ENCODE data around the gene EMP2. TPM values are rescaled to one million over a fixed set of nuclear protein-coding genes. Genes with fewer than 3 reads are reported as not detected.
A peak's percentile ranks its signal among the peaks of the same experiment; 100 is the strongest.

Gene EMP2
- total and polyA plus RNA-seq, 2 experiments from 2014 or later: 29.1 to 93.4 TPM

- Histone ChIP-seq H4K20me1 (ENCODE audit: insufficient read depth, poor library complexity, severe bottlenecking) (no peaks in the 10 kb centered on the region), H3K4me2 (no peak overlapping the region), H3K4me1 (ENCODE audit: insufficient read depth) (peaks cover 8% of the 10 kb centered on the region), H3K9me3 (ENCODE audit: low read depth) (no peaks in the 10 kb centered on the region), H3K27me3 (no peaks in the 10 kb centered on the region), H2AFZ (no peak overlapping the region), H3K79me2 (no peaks in the 10 kb centered on the region), H3K27ac (peak overlapping the region; percentile 55), H3K9me2 (replicated peaks; ENCODE audit: insufficient read depth) (no peaks in the 10 kb centered on the region), H3K4me3 (no peak overlapping the region), H3K36me3 (replicated peaks; ENCODE audit: insufficient read depth, low read depth) (no peaks in the 10 kb centered on the region)
- DNase-seq (ENCODE audit: low spot score): no peak
- TF ChIP-seq EZH2 (IDR thresholded peaks at IDR 0.05; ENCODE audit: borderline replicate concordance): no peak
- no peak for TF ChIP-seq CTCF (IDR thresholded peaks at IDR 0.05; ENCODE audit: poor library complexity)
- no peak for TF ChIP-seq EZH2phosphoT487 (IDR thresholded peaks at IDR 0.05; ENCODE audit: low read depth, severe bottlenecking, unreplicated experiment)
- WGBS (ENCODE audit: low lambda C conversion rate, missing lambda C conversion rate): 67% methylated on average over 12 of the region's 12 CpGs
These were observed 20.5 kb upstream of the EMP2 start for GRCh38 chr16:10600782-10601443.

- no peaks in the 10 kb centered on the region for H3K27me3 ChIP-seq
- H3K4me3 ChIP-seq: no peak overlapping the region
- no peaks in the 10 kb centered on the region for H3K9me2 ChIP-seq (replicated peaks; ENCODE audit: insufficient read depth)
- no peak overlapping the region for H3K4me2 ChIP-seq
- no peak for TF ChIP-seq EZH2phosphoT487 (IDR thresholded peaks at IDR 0.05; ENCODE audit: low read depth, severe bottlenecking, unreplicated experiment)
- no peak for TF ChIP-seq EZH2 (IDR thresholded peaks at IDR 0.05; ENCODE audit: borderline replicate concordance)
- no peaks in the 10 kb centered on the region for H3K79me2 ChIP-seq
- no peaks in the 10 kb centered on the region for H3K36me3 ChIP-seq (replicated peaks; ENCODE audit: insufficient read depth, low read depth)
- H3K27ac ChIP-seq: no peak overlapping the region
- no peak overlapping the region for H2AFZ ChIP-seq
- WGBS (ENCODE audit: low lambda C conversion rate, missing lambda C conversion rate): 95% methylated on average over 7 of the region's 7 CpGs
- peaks cover 8% of the 10 kb centered on the region for H3K4me1 ChIP-seq (ENCODE audit: insufficient read depth)
- no peaks in the 10 kb centered on the region for H4K20me1 ChIP-seq (ENCODE audit: insufficient read depth, poor library complexity, severe bottlenecking)
- DNase-seq (ENCODE audit: low spot score): no peak
- H3K9me3 ChIP-seq (ENCODE audit: low read depth): no peaks in the 10 kb centered on the region
These were observed 19.2 kb upstream of the EMP2 start for GRCh38 chr16:10599626-10600025.

DNA sequence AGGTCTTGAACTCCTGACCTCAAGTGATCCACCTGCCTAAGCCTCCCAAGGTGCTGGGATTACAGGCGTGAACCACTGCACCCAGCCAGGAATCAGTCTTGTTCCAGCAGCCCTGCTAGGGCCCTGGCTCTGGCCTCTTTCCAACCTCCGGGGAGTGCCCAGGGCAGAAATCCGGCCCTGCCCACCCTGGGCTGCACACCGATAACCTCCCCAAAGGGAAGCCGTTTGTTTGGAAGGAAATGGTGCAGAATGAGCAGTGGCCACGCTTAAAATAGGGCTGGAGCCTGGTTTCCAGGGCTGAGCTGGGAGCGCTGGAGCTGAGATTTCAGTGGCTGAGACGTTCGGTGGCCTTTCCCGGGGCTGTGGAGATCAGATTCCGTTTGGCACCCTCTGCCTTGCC, 17.8 kb upstream of the EMP2 start:
- Histone ChIP-seq H3K4me3 (no peak overlapping the region), H3K79me2 (no peaks in the 10 kb centered on the region), H3K27ac (no peak overlapping the region), H3K36me3 (replicated peaks; ENCODE audit: insufficient read depth, low read depth) (no peaks in the 10 kb centered on the region), H3K9me2 (replicated peaks; ENCODE audit: insufficient read depth) (no peaks in the 10 kb centered on the region), H3K27me3 (no peaks in the 10 kb centered on the region), H3K4me1 (ENCODE audit: insufficient read depth) (peaks cover 8% of the 10 kb centered on the region), H2AFZ (no peak overlapping the region), H4K20me1 (ENCODE audit: insufficient read depth, poor library complexity, severe bottlenecking) (no peaks in the 10 kb centered on the region), H3K9me3 (ENCODE audit: low read depth) (no peaks in the 10 kb centered on the region), H3K4me2 (no peak overlapping the region)
- no peak for TF ChIP-seq EZH2phosphoT487 (IDR thresholded peaks at IDR 0.05; ENCODE audit: low read depth, severe bottlenecking, unreplicated experiment)
- TF ChIP-seq EZH2 (IDR thresholded peaks at IDR 0.05; ENCODE audit: borderline replicate concordance): no peak
- 84% methylated on average over 11 of the region's 11 CpGs for WGBS (ENCODE audit: low lambda C conversion rate, missing lambda C conversion rate)
- no peak for DNase-seq (ENCODE audit: low spot score)

DNA sequence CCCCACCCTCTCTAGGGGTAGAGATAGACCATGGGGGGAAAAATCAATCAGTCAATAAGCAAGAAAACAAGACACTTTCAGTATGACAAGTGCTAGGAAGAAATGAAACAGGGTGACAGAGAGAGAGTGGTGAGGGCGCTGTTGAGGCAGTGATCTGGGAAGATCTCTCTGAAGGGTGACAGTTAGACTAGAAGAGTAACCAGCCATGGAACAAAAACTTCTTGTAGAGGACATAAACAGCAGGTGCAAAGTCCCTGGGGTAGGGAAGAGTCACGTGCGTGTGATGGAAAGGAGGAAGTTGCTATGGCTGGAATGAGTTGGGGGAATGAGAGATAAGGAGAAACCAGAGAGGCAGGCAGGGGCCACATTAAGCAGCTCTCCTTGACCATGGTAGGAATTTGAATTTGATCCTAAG, 16.8 kb upstream of the EMP2 start:
- TF ChIP-seq EZH2 (IDR thresholded peaks at IDR 0.05; ENCODE audit: borderline replicate concordance): no peak
- no peak for TF ChIP-seq EZH2phosphoT487 (IDR thresholded peaks at IDR 0.05; ENCODE audit: low read depth, severe bottlenecking, unreplicated experiment)
- TF ChIP-seq CTCF (IDR thresholded peaks at IDR 0.05; ENCODE audit: poor library complexity): no peak
- Histone ChIP-seq H4K20me1 (ENCODE audit: insufficient read depth, poor library complexity, severe bottlenecking) (no peaks in the 10 kb centered on the region), H3K79me2 (no peaks in the 10 kb centered on the region), H3K4me3 (no peak overlapping the region), H3K9me3 (ENCODE audit: low read depth) (no peaks in the 10 kb centered on the region), H3K4me2 (no peak overlapping the region), H3K27ac (no peak overlapping the region), H3K9me2 (replicated peaks; ENCODE audit: insufficient read depth) (no peaks in the 10 kb centered on the region), H2AFZ (no peak overlapping the region), H3K4me1 (ENCODE audit: insufficient read depth) (peaks cover 8% of the 10 kb centered on the region), H3K36me3 (replicated peaks; ENCODE audit: insufficient read depth, low read depth) (no peaks in the 10 kb centered on the region), H3K27me3 (no peaks in the 10 kb centered on the region)
- DNase-seq (ENCODE audit: low spot score): no peak
- WGBS (ENCODE audit: low lambda C conversion rate, missing lambda C conversion rate): 85% methylated on average over 3 of the region's 3 CpGs
